ENCODE measurements around the gene TMEM116.

GRCh38 chr12:112035219-112035785, 22.3 kb upstream of the TMEM116 start:
- no peak for TF ChIP-seq CTCF (IDR thresholded peaks at IDR 0.05)
- TF ChIP-seq POLR2A (IDR thresholded peaks at IDR 0.05): no peak
